Measurements from ENCODE around the gene BRD8. TPM values are rescaled to one million over a fixed set of nuclear protein-coding genes. Genes with fewer than 3 reads are reported as not detected.

BRD8 gene
- total and polyA plus RNA-seq, 9 of the 15 experiments (the other 6 are each of a cell fraction or from before 2014, with no cell fraction given), result 54.6 to 163 (median 87.0) TPM

- no peak for DNase-seq (ENCODE audit: extremely low read depth in 1 of 4, low spot score in 3 of 4)
- Histone ChIP-seq H3K9ac (ENCODE audit: insufficient read depth in 1 of 2, low read depth in 2 of 2, low read length in 2 of 2) (no peak overlapping the region), H3K36me3 (ENCODE audit: control insufficient read depth, insufficient read depth, low read length) (no peaks in the 10 kb centered on the region), H4K20me1 (replicated peaks; ENCODE audit: control insufficient read depth, insufficient read depth, low read length) (peaks cover 5% of the 10 kb centered on the region; the same call in 1 of the 2 replicates), H3K4me1 (replicated peaks in 1 of 2; ENCODE audit: control insufficient read depth in 2 of 2, insufficient read depth in 2 of 2, low read length in 2 of 2) (no peaks in the 10 kb centered on the region), H3K79me2 (ENCODE audit: control insufficient read depth, insufficient read depth, low read length) (no peaks in the 10 kb centered on the region), H3K9me3 (replicated peaks; ENCODE audit: control insufficient read depth, insufficient read depth, low read depth, low read length) (no peaks in the 10 kb centered on the region), H3K4me2 (ENCODE audit: insufficient read depth, low read length) (no peak overlapping the region), H3K27ac (ENCODE audit: extremely low read depth, low read depth, low read length) (no peak overlapping the region), H2AFZ (ENCODE audit: low read depth, low read length) (no peak overlapping the region), H3K9me1 (ENCODE audit: control insufficient read depth, insufficient read depth, low read length) (no peaks in the 10 kb centered on the region), H3K4me3 (no peak overlapping the region), H3K27me3 (ENCODE audit: control insufficient read depth in 2 of 2, insufficient read depth in 2 of 2, low read length in 2 of 2) (peaks cover 33 to 50% of the 10 kb centered on the region in 2 experiments)
- ChIA-PET CTCF (ENCODE audit: low intra/inter-chr PET ratio) (no interaction called here), POLR2A (no interaction called here)
- intact Hi-C loops (cut with micrococcal nuclease) (no loop called here), in situ Hi-C loops (cut with MboI) (no loop called here)
- WGBS (ENCODE audit: insufficient coverage, low coverage, missing lambda C conversion rate), result 0% methylated on average over 4 of the region's 4 CpGs
- TF ChIP-seq FOXP1 (CRISPR knock-in tag; IDR thresholded peaks at IDR 0.05) (no peak), MEIS2 (IDR thresholded peaks at IDR 0.05; ENCODE audit: partially characterized antibody) (no peak), POLR2B (IDR thresholded peaks at IDR 0.05; ENCODE audit: low read depth, partially characterized antibody) (no peak)
- FAIRE-seq, result no peak
- ATAC-seq, result no peak
- BruUV-seq (replicated peaks), result no TSS peak
Observed at GRCh38 chr5:138095100-138095907, 83.1 kb downstream of the BRD8 start.

- WGBS (ENCODE audit: insufficient coverage, low coverage, missing lambda C conversion rate), result 0% methylated on average over 1 of the region's 1 CpG
- Histone ChIP-seq H3K9ac (ENCODE audit: insufficient read depth in 1 of 2, low read depth in 2 of 2, low read length in 2 of 2) (no peak overlapping the region), H3K4me1 (replicated peaks in 1 of 2; ENCODE audit: control insufficient read depth in 2 of 2, insufficient read depth in 2 of 2, low read length in 2 of 2) (no peaks in the 10 kb centered on the region), H3K4me3 (no peak overlapping the region), H3K36me3 (ENCODE audit: control insufficient read depth, insufficient read depth, low read length) (no peaks in the 10 kb centered on the region), H3K79me2 (ENCODE audit: control insufficient read depth, insufficient read depth, low read length) (no peaks in the 10 kb centered on the region), H3K4me2 (ENCODE audit: insufficient read depth, low read length) (no peak overlapping the region), H3K27ac (ENCODE audit: extremely low read depth, low read depth, low read length) (no peak overlapping the region), H2AFZ (ENCODE audit: low read depth, low read length) (no peak overlapping the region), H4K20me1 (replicated peaks; ENCODE audit: control insufficient read depth, insufficient read depth, low read length) (peaks cover 5% of the 10 kb centered on the region; the same call in 1 of the 2 replicates), H3K9me3 (replicated peaks; ENCODE audit: control insufficient read depth, insufficient read depth, low read depth, low read length) (no peaks in the 10 kb centered on the region), H3K27me3 (ENCODE audit: control insufficient read depth in 2 of 2, insufficient read depth in 2 of 2, low read length in 2 of 2) (peaks cover 33 to 54% of the 10 kb centered on the region in 2 experiments), H3K9me1 (ENCODE audit: control insufficient read depth, insufficient read depth, low read length) (no peaks in the 10 kb centered on the region)
- ChIA-PET CTCF (ENCODE audit: low intra/inter-chr PET ratio) (no interaction called here), POLR2A (no interaction called here)
- FAIRE-seq (no peak), ATAC-seq (no peak), DNase-seq (ENCODE audit: extremely low read depth in 1 of 4, low spot score in 3 of 4) (no peak)
- intact Hi-C loops (cut with micrococcal nuclease) (no loop called here), in situ Hi-C loops (cut with MboI) (no loop called here)
- no TSS peak for BruUV-seq (replicated peaks)
- no peak for TF ChIP-seq RB1 (IDR thresholded peaks at IDR 0.05; ENCODE audit: low read depth)
- TF ChIP-seq, protein P1, sequence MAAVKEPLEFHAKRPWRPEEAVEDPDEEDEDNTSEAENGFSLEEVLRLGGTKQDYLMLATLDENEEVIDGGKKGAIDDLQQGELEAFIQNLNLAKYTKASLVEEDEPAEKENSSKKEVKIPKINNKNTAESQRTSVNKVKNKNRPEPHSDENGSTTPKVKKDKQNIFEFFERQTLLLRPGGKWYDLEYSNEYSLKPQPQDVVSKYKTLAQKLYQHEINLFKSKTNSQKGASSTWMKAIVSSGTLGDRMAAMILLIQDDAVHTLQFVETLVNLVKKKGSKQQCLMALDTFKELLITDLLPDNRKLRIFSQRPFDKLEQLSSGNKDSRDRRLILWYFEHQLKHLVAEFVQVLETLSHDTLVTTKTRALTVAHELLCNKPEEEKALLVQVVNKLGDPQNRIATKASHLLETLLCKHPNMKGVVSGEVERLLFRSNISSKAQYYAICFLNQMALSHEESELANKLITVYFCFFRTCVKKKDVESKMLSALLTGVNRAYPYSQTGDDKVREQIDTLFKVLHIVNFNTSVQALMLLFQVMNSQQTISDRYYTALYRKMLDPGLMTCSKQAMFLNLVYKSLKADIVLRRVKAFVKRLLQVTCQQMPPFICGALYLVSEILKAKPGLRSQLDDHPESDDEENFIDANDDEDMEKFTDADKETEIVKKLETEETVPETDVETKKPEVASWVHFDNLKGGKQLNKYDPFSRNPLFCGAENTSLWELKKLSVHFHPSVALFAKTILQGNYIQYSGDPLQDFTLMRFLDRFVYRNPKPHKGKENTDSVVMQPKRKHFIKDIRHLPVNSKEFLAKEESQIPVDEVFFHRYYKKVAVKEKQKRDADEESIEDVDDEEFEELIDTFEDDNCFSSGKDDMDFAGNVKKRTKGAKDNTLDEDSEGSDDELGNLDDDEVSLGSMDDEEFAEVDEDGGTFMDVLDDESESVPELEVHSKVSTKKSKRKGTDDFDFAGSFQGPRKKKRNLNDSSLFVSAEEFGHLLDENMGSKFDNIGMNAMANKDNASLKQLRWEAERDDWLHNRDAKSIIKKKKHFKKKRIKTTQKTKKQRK (IDR thresholded peaks at IDR 0.05; ENCODE audit: borderline replicate concordance, low read depth, low read length), result no peak
- TF ChIP-seq FUS (optimal IDR thresholded peaks at IDR 0.05; ENCODE audit: low read depth, low read length), result no peak
- TF ChIP-seq RAD21 (CRISPR knock-in tag; conservative IDR thresholded peaks at IDR 0.05 in 1 of 2, IDR thresholded peaks at IDR 0.05 in 1 of 2), result no peak
- TF ChIP-seq STAT5B (CRISPR knock-in tag; IDR thresholded peaks at IDR 0.05), result no peak
- TF ChIP-seq SRSF7 (optimal IDR thresholded peaks at IDR 0.05; ENCODE audit: low read depth, low read length), result no peak
Observed at GRCh38 chr5:138093036-138093435, 85.4 kb downstream of the BRD8 start.

All from K562 (cell line).